ENCODE data around the gene TMEM61.
"Not testable (repeated sequence)": the region's sequence is repeated elsewhere in the genome, so short reads cannot be mapped to it uniquely, and the experiment has no call there.

The TMEM61 gene

GRCh38 chr1:54962612-54963395 lies 17.6 kb upstream of the TMEM61 start:
- no peak for DNase-seq

- DNase-seq: not testable (repeated sequence)
Measured at GRCh38 chr1:54963829-54964228, 16.6 kb upstream of the TMEM61 start.

- DNase-seq: no peak
Measured at GRCh38 chr1:54965624-54966340, 14.6 kb upstream of the TMEM61 start.

GRCh38 chr1:54967372-54967771 lies 13.1 kb upstream of the TMEM61 start:
- no peak for DNase-seq

- no peak for DNase-seq
Measured at GRCh38 chr1:54968551-54968950, 11.9 kb upstream of the TMEM61 start.

- DNase-seq: no peak
Measured at GRCh38 chr1:54969879-54970278, 10.5 kb upstream of the TMEM61 start.

- DNase-seq: no peak
Measured at GRCh38 chr1:54970901-54971300, 9.5 kb upstream of the TMEM61 start.

GRCh38 chr1:54971317-54971791 lies 9.1 kb upstream of the TMEM61 start:
- DNase-seq: no peak

- no peak for DNase-seq
Measured at GRCh38 chr1:54972436-54972835, 8.0 kb upstream of the TMEM61 start.

- no peak for DNase-seq
Measured at GRCh38 chr1:54973205-54973921, 7.1 kb upstream of the TMEM61 start.

- DNase-seq: no peak
Measured at GRCh38 chr1:54975356-54976108, 4.9 kb upstream of the TMEM61 start.

- DNase-seq: no peak
Measured at GRCh38 chr1:54976747-54977146, 3.7 kb upstream of the TMEM61 start.

- no peak for DNase-seq
Measured at GRCh38 chr1:54977533-54978297, 2.7 kb upstream of the TMEM61 start.

GRCh38 chr1:54978528-54979326 lies 1.7 kb upstream of the TMEM61 start:
- no peak for DNase-seq

GRCh38 chr1:54979327-54979891 lies 1.0 kb upstream of the TMEM61 start:
- no peak for DNase-seq

- DNase-seq: no peak
Measured at GRCh38 chr1:54980046-54980527, 341 bp upstream of the TMEM61 start.

GRCh38 chr1:54981466-54981865 lies 1.0 kb downstream of the TMEM61 start:
- DNase-seq: no peak

GRCh38 chr1:54982739-54983138 lies 2.3 kb downstream of the TMEM61 start:
- no peak for DNase-seq

- DNase-seq: no peak
Measured at GRCh38 chr1:54984131-54984842, 3.9 kb downstream of the TMEM61 start.

GRCh38 chr1:54985556-54985955 lies 5.1 kb downstream of the TMEM61 start:
- no peak for DNase-seq
